Measurements from ENCODE around the gene TTLL5. TPM values are rescaled to one million over a fixed set of nuclear protein-coding genes. Genes with fewer than 3 reads are reported as not detected.

Gene TTLL5
- polyA plus RNA-seq, 2 of the 4 experiments (the other 2 are of a cell fraction) = 18.8 to 23.7 TPM

GRCh38 chr14:75647640-75648039 is 13.4 kb upstream of the TTLL5 start:
- 46% methylated on average over 3 of the region's 3 CpGs for WGBS (ENCODE audit: missing lambda C conversion rate)
- H3K4me1 ChIP-seq = peaks cover 60% of the 10 kb centered on the region
- ChIA-PET POLR2A (no interaction called here), CTCF (interaction anchor here (1.0 to 3.3 kb wide), 6 partner anchors 9 to 352 kb away, joined by 3 to 34 read pairs (median 8); partner anchors contain the start of genes ERG28, FLVCR2 and TTLL5)
- DNase-seq (ENCODE audit: low read depth in 1 of 2, low spot score in 1 of 2) = no peak
- no peak overlapping the region for H3K4me3 ChIP-seq
- peak overlapping the region; percentile 66 for H3K4me2 ChIP-seq
- peak overlapping the region; percentile 73 to 84 for H3K27ac ChIP-seq
- ATAC-seq = peak; percentile 45 to 53
- no peak for TF ChIP-seq E2F6 (IDR thresholded peaks at IDR 0.05; ENCODE audit: borderline replicate concordance, low read depth)
- no peak for TF ChIP-seq ZNF302 (CRISPR knock-in tag; IDR thresholded peaks at IDR 0.05)
- no peak for TF ChIP-seq HMGXB4 (CRISPR knock-in tag; IDR thresholded peaks at IDR 0.05; ENCODE audit: borderline replicate concordance)
- TF ChIP-seq REST (IDR thresholded peaks at IDR 0.05) = no peak
- no peak for TF ChIP-seq KDM5A (IDR thresholded peaks at IDR 0.05)
- no peak for TF ChIP-seq ELK1 (IDR thresholded peaks at IDR 0.05; ENCODE audit: low read depth, low read length)
- no peak for TF ChIP-seq RAD21 (conservative IDR thresholded peaks at IDR 0.05 in 1 of 2, IDR thresholded peaks at IDR 0.05 in 1 of 2)
- TF ChIP-seq BHLHE40 (IDR thresholded peaks at IDR 0.05; ENCODE audit: low read depth, low read length) = no peak
- no peak for TF ChIP-seq GATA3 (IDR thresholded peaks at IDR 0.05; ENCODE audit: borderline replicate concordance)
- no peak for TF ChIP-seq HDAC2 (IDR thresholded peaks at IDR 0.05)
- no peak for TF ChIP-seq HOXB5 (CRISPR knock-in tag; IDR thresholded peaks at IDR 0.05)
- no peak for TF ChIP-seq MAZ (IDR thresholded peaks at IDR 0.05; ENCODE audit: borderline replicate concordance, low read depth, low read length)
- H3K9me3 ChIP-seq = no peaks in the 10 kb centered on the region
- no peak for FAIRE-seq

GRCh38 chr14:75648066-75648838 is 12.8 kb upstream of the TTLL5 start:
- CTCF ChIA-PET = interaction anchor here (0.9 to 13.9 kb wide), 7 partner anchors 8 to 340 kb away, joined by 3 to 546 read pairs (median 4); partner anchors contain the start of genes ERG28, FLVCR2 and TTLL5
- peaks cover 60% of the 10 kb centered on the region for H3K4me1 ChIP-seq

More at GRCh38 chr14:75648066-75648838, 12.8 kb upstream of the TTLL5 start:
- FAIRE-seq (no peak), DNase-seq (ENCODE audit: low read depth in 1 of 2, low spot score in 1 of 2) (peak; percentile 64 to 82), ATAC-seq (peak; percentile 92 to 93)
- TF ChIP-seq EP300 (IDR thresholded peaks at IDR 0.05) (peak; percentile 57 to 86; a peak in 3 of 5 replicates), HES2 (IDR thresholded peaks at IDR 0.05) (no peak), GATA3 (IDR thresholded peaks at IDR 0.05; ENCODE audit: borderline replicate concordance) (peak; percentile 80), MAX (IDR thresholded peaks at IDR 0.05) (peak; percentile 69), JUNB (IDR thresholded peaks at IDR 0.05) (peak; percentile 57), CEBPB (IDR thresholded peaks at IDR 0.05) (peak; percentile 35 to 69; a peak in 2 of 4 replicates), FOXS1 (CRISPR knock-in tag; IDR thresholded peaks at IDR 0.05) (peak; percentile 60; the same call in 1 of the 2 replicates), NR3C1 (IDR thresholded peaks at IDR 0.05) (no peak), SMC3 (IDR thresholded peaks at IDR 0.05) (0 out of 3 replicates have a peak, but pooled peaks have one; percentile 20), FOSL2 (IDR thresholded peaks at IDR 0.05) (peak; percentile 14; the same call in 1 of the 2 replicates), FOSL2 (CRISPR knock-in tag; IDR thresholded peaks at IDR 0.05) (peak; percentile 55), CBX8 (IDR thresholded peaks at IDR 0.05) (no peak), BCL3 (IDR thresholded peaks at IDR 0.05) (0 out of 3 replicates have a peak, but pooled peaks have one; percentile 53), HOXB13 (CRISPR knock-in tag; IDR thresholded peaks at IDR 0.05; ENCODE audit: low read depth) (no peak), JUN (IDR thresholded peaks at IDR 0.05) (peak; percentile 47 to 73; a peak in 1 of 5 replicates)
- POLR2A ChIA-PET = interaction anchor here (1.8 kb wide), 1 partner anchor 70 kb away, joined by 7 read pairs; the partner anchor contains the start of gene FLVCR2
- Histone ChIP-seq H3K9me3 (no peaks in the 10 kb centered on the region), H3K4me2 (peak overlapping the region; percentile 66), H3K4me3 (no peak overlapping the region), H3K27ac (peak overlapping the region; percentile 73 to 84)
- whole genome bisulfite sequencing (ENCODE audit: missing lambda C conversion rate) = 23% methylated on average over 9 of the region's 9 CpGs

Measured in A549 (cell line).